WTC11 (cell line): ENCODE measurements around the gene NUMBL. TPM values are rescaled to one million over a fixed set of nuclear protein-coding genes. Genes with fewer than 3 reads are reported as not detected.

Source experiments
- ATAC-seq: fragments of 200-7000 bp; cut with Tn5 transposase; 2 replicates; pipeline ENCODE4 v1.10.0; 2021; ENCODE audit warnings: mild to moderate bottlenecking, moderate library complexity
- CTCF ChIA-PET: fragments of 300-600 bp; sonication (Branson Sonifier 250); formaldehyde crosslinking; loops from one replicate; lab custom pipeline; 2021; ENCODE audit warnings: antibody characterized with exemption; lab: Charles Lee
- POLR2A ChIA-PET: fragments of 350-600 bp; sonication (Branson Sonifier 250); formaldehyde crosslinking; loops from one replicate; lab custom pipeline; 2021; ENCODE audit warnings: antibody characterized with exemption; lab: Charles Lee
- DNase-seq: peaks from one replicate; pipeline ENCODE4 v3.0.0; 2021; ENCODE audit warnings: low spot score
- H3K27ac Mint-ChIP-seq: 2 replicates; pipeline ENCODE4 v1.8.0; 2021; ENCODE audit warnings: mixed read lengths
- H3K27me3 Mint-ChIP-seq: 2 replicates; pipeline ENCODE4 v1.8.0; 2021; ENCODE audit warnings: low read depth, mild to moderate bottlenecking, moderate library complexity, mixed read lengths
- H3K36me3 Mint-ChIP-seq: 2 replicates; pipeline ENCODE4 v1.8.0; 2021; ENCODE audit warnings: mixed read lengths
- H3K4me1 Mint-ChIP-seq: 2 replicates; pipeline ENCODE4 v1.8.0; 2022; ENCODE audit warnings: mixed read lengths
- H3K4me3 Mint-ChIP-seq: 2 replicates; pipeline ENCODE4 v1.8.0; 2021; ENCODE audit warnings: mild to moderate bottlenecking, moderate library complexity, mixed read lengths
- H3K9me3 Mint-ChIP-seq: 2 replicates; pipeline ENCODE4 v1.8.0; 2021; ENCODE audit warnings: mixed read lengths
- ATF1 ChIP-seq: sonication (generic); formaldehyde crosslinking; IDR thresholded peaks from 2 replicates; pipeline ENCODE4 v1.8.1; 2023; ENCODE audit warnings: mild to moderate bottlenecking, moderate library complexity, missing genetic modification reagents
- CREB1 ChIP-seq: sonication (generic); formaldehyde crosslinking; IDR thresholded peaks from 2 replicates; pipeline ENCODE4 v1.8.0; 2023; ENCODE audit warnings: mild to moderate bottlenecking, missing genetic modification reagents
- CREM ChIP-seq: sonication (generic); formaldehyde crosslinking; IDR thresholded peaks from 2 replicates; pipeline ENCODE4 v1.8.1; 2022; ENCODE audit warnings: mild to moderate bottlenecking, missing genetic modification reagents, moderate library complexity
- EMX1 ChIP-seq: fragments of 250-450 bp; sonication (Bioruptor Pico); IDR thresholded peaks from 2 replicates; pipeline ENCODE4 v1.8.0; 2021; ENCODE audit warnings: mild to moderate bottlenecking
- FOXK1 ChIP-seq: sonication (generic); formaldehyde crosslinking; IDR thresholded peaks from 2 replicates; pipeline ENCODE4 v1.8.0; 2022; ENCODE audit warnings: mild to moderate bottlenecking, moderate library complexity, missing genetic modification reagents
- NR2C2 ChIP-seq: sonication (generic); formaldehyde crosslinking; IDR thresholded peaks from 2 replicates; pipeline ENCODE4 v1.8.0; 2022; ENCODE audit warnings: mild to moderate bottlenecking, missing genetic modification reagents
- PRRX2 ChIP-seq: fragments of 250-450 bp; sonication (Bioruptor Pico); IDR thresholded peaks from 2 replicates; pipeline ENCODE4 v1.8.0; 2021; ENCODE audit warnings: mild to moderate bottlenecking
- RELA ChIP-seq: sonication (generic); formaldehyde crosslinking; IDR thresholded peaks from 2 replicates; pipeline ENCODE4 v1.8.1; 2022; ENCODE audit warnings: missing genetic modification reagents, mild to moderate bottlenecking, borderline replicate concordance
- RORB ChIP-seq: fragments of 250-450 bp; sonication (Bioruptor Pico); IDR thresholded peaks from 2 replicates; pipeline ENCODE4 v1.9.0; 2021; ENCODE audit warnings: mild to moderate bottlenecking
- TCF7 ChIP-seq: sonication (generic); formaldehyde crosslinking; IDR thresholded peaks from 2 replicates; pipeline ENCODE4 v1.8.0; 2022; ENCODE audit warnings: mild to moderate bottlenecking, low read depth, missing genetic modification reagents, moderate library complexity
- ZNF121 ChIP-seq: sonication (generic); formaldehyde crosslinking; IDR thresholded peaks from 2 replicates; pipeline ENCODE4 v1.8.0; 2023; ENCODE audit warnings: missing genetic modification reagents
- ZNF219 ChIP-seq: sonication (generic); formaldehyde crosslinking; IDR thresholded peaks from 2 replicates; pipeline ENCODE4 v1.8.0; 2023; ENCODE audit warnings: missing genetic modification reagents, mild to moderate bottlenecking, borderline replicate concordance
- ZNF396 ChIP-seq: fragments of 250-450 bp; sonication (Bioruptor Pico); IDR thresholded peaks from 2 replicates; pipeline ENCODE4 v1.8.0; 2021; ENCODE audit warnings: mild to moderate bottlenecking, moderate library complexity, borderline replicate concordance
- total RNA-seq: library from RNA; stranded (reverse); gene quantifications from 3 replicates; pipeline ENCODE4 v1.2.3, GENCODE V29; 2021
- TF ChIP-seq, protein P1 (sequence below): fragments of 250-450 bp; sonication (Bioruptor Pico); IDR thresholded peaks from 2 replicates; pipeline ENCODE4 v1.9.0; 2021; ENCODE audit warnings: mild to moderate bottlenecking, borderline replicate concordance
- TF ChIP-seq, protein P2 (sequence below): sonication (generic); formaldehyde crosslinking; IDR thresholded peaks from 2 replicates; pipeline ENCODE4 v1.8.1; 2022; ENCODE audit warnings: missing genetic modification reagents, borderline replicate concordance
- TF ChIP-seq, protein P3 (sequence below): sonication (generic); formaldehyde crosslinking; IDR thresholded peaks from 2 replicates; pipeline ENCODE4 v1.8.0; 2022; ENCODE audit warnings: mild to moderate bottlenecking, missing genetic modification reagents
- TF ChIP-seq, protein P4 (sequence below): sonication (generic); formaldehyde crosslinking; IDR thresholded peaks from 2 replicates; pipeline ENCODE4 v1.8.0; 2023; ENCODE audit warnings: missing genetic modification reagents
- TF ChIP-seq, protein P5 (sequence below): fragments of 200-600 bp; IDR thresholded peaks from 2 replicates; pipeline ENCODE4 v1.8.0; 2022; ENCODE audit warnings: antibody characterized with exemption
- TF ChIP-seq, protein P6 (sequence below): fragments of 250-450 bp; sonication (Bioruptor Pico); IDR thresholded peaks from 2 replicates; pipeline ENCODE4 v1.9.0; 2021; ENCODE audit warnings: mild to moderate bottlenecking
- TF ChIP-seq, protein P7 (sequence below): sonication (generic); formaldehyde crosslinking; IDR thresholded peaks from 2 replicates; pipeline ENCODE4 v1.8.1; 2022; ENCODE audit warnings: mild to moderate bottlenecking, moderate library complexity, missing genetic modification reagents

Gene NUMBL
- total RNA-seq, 1 experiment from 2014 or later: 30.3 TPM

DNA sequence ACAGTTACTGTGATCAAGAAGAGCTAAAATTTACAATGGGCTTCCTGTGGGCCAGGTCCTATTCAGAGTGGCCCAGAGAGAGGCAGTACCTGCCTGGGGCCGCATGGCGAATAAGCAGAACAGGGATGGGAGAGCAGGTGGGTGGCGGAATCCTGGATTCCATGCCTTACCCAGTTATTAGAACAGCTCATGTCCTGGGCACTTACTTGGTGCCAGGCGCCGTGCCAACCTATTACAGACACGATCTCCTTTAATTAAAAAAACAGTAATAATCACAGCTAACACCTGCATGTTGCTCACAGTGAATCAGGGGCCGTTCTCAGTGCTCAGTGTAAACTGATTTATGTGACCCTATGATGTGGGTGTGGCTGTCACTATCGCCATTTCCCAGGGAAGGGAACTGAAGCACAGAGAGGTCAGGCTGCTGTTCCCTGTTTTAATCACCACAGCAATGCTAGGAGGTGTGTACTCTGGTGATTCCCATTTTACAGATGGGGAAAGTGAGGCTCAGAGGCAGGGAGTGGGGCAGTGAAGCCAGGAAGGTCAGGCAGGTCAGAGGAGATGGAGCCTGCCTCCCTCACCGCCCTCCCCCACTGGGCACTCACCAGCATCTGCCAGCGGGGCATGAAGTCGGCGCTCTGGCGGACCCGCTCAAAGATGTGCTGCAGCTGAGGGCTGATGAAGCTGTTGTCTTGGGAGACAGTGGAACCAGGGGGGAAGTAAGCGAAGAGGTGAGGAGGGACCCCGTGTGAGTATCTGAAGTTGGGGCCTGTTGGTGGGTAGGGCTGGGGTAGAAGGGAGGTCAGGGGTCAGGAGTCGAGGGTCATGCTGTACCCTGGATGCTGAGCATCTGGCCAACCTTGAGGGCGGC lies 14.3 kb upstream of the NUMBL start (continued):
- TF ChIP-seq, protein P1, sequence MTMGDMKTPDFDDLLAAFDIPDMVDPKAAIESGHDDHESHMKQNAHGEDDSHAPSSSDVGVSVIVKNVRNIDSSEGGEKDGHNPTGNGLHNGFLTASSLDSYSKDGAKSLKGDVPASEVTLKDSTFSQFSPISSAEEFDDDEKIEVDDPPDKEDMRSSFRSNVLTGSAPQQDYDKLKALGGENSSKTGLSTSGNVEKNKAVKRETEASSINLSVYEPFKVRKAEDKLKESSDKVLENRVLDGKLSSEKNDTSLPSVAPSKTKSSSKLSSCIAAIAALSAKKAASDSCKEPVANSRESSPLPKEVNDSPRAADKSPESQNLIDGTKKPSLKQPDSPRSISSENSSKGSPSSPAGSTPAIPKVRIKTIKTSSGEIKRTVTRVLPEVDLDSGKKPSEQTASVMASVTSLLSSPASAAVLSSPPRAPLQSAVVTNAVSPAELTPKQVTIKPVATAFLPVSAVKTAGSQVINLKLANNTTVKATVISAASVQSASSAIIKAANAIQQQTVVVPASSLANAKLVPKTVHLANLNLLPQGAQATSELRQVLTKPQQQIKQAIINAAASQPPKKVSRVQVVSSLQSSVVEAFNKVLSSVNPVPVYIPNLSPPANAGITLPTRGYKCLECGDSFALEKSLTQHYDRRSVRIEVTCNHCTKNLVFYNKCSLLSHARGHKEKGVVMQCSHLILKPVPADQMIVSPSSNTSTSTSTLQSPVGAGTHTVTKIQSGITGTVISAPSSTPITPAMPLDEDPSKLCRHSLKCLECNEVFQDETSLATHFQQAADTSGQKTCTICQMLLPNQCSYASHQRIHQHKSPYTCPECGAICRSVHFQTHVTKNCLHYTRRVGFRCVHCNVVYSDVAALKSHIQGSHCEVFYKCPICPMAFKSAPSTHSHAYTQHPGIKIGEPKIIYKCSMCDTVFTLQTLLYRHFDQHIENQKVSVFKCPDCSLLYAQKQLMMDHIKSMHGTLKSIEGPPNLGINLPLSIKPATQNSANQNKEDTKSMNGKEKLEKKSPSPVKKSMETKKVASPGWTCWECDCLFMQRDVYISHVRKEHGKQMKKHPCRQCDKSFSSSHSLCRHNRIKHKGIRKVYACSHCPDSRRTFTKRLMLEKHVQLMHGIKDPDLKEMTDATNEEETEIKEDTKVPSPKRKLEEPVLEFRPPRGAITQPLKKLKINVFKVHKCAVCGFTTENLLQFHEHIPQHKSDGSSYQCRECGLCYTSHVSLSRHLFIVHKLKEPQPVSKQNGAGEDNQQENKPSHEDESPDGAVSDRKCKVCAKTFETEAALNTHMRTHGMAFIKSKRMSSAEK (CRISPR knock-in tag): no peak
- TF ChIP-seq, protein P2, sequence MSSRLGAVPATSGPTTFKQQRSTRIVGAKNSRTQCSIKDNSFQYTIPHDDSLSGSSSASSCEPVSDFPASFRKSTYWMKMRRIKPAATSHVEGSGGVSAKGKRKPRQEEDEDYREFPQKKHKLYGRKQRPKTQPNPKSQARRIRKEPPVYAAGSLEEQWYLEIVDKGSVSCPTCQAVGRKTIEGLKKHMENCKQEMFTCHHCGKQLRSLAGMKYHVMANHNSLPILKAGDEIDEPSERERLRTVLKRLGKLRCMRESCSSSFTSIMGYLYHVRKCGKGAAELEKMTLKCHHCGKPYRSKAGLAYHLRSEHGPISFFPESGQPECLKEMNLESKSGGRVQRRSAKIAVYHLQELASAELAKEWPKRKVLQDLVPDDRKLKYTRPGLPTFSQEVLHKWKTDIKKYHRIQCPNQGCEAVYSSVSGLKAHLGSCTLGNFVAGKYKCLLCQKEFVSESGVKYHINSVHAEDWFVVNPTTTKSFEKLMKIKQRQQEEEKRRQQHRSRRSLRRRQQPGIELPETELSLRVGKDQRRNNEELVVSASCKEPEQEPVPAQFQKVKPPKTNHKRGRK (CRISPR knock-in tag): no peak
- TF ChIP-seq FOXK1: no peak
- TF ChIP-seq ZNF121 (CRISPR knock-in tag): no peak
- TF ChIP-seq EMX1 (CRISPR knock-in tag): no peak
- TF ChIP-seq RORB (CRISPR knock-in tag): no peak
- TF ChIP-seq ZNF219 (CRISPR knock-in tag): no peak
- TF ChIP-seq ZNF396 (CRISPR knock-in tag): no peak
- no peak for TF ChIP-seq NR2C2 (CRISPR knock-in tag)
- TF ChIP-seq, protein P3, sequence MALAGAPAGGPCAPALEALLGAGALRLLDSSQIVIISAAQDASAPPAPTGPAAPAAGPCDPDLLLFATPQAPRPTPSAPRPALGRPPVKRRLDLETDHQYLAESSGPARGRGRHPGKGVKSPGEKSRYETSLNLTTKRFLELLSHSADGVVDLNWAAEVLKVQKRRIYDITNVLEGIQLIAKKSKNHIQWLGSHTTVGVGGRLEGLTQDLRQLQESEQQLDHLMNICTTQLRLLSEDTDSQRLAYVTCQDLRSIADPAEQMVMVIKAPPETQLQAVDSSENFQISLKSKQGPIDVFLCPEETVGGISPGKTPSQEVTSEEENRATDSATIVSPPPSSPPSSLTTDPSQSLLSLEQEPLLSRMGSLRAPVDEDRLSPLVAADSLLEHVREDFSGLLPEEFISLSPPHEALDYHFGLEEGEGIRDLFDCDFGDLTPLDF (CRISPR knock-in tag): no peak
- TF ChIP-seq CREM (CRISPR knock-in tag): no peak

DNA sequence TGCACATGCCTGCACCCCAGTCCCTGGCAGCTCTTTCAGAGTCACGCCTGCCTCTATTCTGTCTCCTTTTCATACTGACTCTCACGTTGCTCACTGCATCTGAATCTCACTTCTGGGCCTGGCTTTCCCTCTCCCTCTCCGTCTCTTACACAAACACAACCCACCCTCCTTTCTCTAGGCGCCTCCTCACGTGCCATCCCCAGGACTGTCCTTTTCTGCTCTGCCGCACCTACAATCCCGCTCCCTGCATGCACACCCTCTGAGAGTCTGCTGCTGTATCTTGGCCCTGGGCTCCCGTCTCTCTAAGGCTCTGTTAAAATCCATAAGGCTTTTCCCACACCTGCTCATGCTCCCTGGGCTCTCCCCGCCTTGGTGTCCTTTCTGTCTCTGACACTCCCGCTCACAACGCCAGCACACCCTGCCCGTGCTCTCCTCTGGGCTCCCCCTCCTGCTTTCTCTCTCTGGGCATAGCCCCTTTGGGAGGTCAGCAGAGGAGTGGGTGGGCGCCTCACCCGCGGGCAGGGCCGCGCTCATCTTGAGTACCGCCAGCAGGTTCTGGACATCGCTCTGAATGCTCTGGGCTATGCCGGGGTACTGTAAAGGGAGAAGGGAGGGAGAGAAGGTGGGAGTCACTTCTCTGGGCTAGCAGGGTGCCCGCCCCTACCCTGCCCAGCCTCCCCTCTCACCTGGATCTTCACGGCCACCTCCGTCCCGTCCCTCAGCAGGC lies 12.7 kb upstream of the NUMBL start:
- no peaks in the 10 kb centered on the region for H3K9me3 Mint-ChIP-seq
- no peak for DNase-seq
- no peaks in the 10 kb centered on the region for H3K27me3 Mint-ChIP-seq
- H3K4me1 Mint-ChIP-seq: peaks cover 8% of the 10 kb centered on the region; the same call in 1 of the 2 replicates
- ATAC-seq: no peak; the same call in 1 of the 2 replicates
- peak overlapping the region; percentile 68 for H3K27ac Mint-ChIP-seq
- peaks cover 40% of the 10 kb centered on the region for H3K36me3 Mint-ChIP-seq
- CTCF ChIA-PET: interaction anchor here (0.6 to 1.7 kb wide), 21 partner anchors 11 to 460 kb away, joined by 3 to 55 read pairs (median 5); partner anchors contain the start of genes ACTMAP, COQ8B, ITPKC and NUMBL
- H3K4me3 Mint-ChIP-seq: no peak overlapping the region
- POLR2A ChIA-PET: interaction anchor here (1.1 kb wide), 1 partner anchor 736 kb away, joined by 3 read pairs; no protein-coding TSS in a partner anchor
- TF ChIP-seq CREB1 (CRISPR knock-in tag) (no peak), PRRX2 (CRISPR knock-in tag) (no peak), ATF1 (CRISPR knock-in tag) (no peak), EMX1 (CRISPR knock-in tag) (no peak), TCF7 (CRISPR knock-in tag) (no peak), NR2C2 (CRISPR knock-in tag) (no peak), CREM (CRISPR knock-in tag) (no peak), RELA (CRISPR knock-in tag) (no peak)
- TF ChIP-seq, protein P4, sequence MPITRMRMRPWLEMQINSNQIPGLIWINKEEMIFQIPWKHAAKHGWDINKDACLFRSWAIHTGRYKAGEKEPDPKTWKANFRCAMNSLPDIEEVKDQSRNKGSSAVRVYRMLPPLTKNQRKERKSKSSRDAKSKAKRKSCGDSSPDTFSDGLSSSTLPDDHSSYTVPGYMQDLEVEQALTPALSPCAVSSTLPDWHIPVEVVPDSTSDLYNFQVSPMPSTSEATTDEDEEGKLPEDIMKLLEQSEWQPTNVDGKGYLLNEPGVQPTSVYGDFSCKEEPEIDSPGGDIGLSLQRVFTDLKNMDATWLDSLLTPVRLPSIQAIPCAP (CRISPR knock-in tag): no peak
- TF ChIP-seq, protein P5, sequence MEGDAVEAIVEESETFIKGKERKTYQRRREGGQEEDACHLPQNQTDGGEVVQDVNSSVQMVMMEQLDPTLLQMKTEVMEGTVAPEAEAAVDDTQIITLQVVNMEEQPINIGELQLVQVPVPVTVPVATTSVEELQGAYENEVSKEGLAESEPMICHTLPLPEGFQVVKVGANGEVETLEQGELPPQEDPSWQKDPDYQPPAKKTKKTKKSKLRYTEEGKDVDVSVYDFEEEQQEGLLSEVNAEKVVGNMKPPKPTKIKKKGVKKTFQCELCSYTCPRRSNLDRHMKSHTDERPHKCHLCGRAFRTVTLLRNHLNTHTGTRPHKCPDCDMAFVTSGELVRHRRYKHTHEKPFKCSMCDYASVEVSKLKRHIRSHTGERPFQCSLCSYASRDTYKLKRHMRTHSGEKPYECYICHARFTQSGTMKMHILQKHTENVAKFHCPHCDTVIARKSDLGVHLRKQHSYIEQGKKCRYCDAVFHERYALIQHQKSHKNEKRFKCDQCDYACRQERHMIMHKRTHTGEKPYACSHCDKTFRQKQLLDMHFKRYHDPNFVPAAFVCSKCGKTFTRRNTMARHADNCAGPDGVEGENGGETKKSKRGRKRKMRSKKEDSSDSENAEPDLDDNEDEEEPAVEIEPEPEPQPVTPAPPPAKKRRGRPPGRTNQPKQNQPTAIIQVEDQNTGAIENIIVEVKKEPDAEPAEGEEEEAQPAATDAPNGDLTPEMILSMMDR: no peak
- TF ChIP-seq, protein P6, sequence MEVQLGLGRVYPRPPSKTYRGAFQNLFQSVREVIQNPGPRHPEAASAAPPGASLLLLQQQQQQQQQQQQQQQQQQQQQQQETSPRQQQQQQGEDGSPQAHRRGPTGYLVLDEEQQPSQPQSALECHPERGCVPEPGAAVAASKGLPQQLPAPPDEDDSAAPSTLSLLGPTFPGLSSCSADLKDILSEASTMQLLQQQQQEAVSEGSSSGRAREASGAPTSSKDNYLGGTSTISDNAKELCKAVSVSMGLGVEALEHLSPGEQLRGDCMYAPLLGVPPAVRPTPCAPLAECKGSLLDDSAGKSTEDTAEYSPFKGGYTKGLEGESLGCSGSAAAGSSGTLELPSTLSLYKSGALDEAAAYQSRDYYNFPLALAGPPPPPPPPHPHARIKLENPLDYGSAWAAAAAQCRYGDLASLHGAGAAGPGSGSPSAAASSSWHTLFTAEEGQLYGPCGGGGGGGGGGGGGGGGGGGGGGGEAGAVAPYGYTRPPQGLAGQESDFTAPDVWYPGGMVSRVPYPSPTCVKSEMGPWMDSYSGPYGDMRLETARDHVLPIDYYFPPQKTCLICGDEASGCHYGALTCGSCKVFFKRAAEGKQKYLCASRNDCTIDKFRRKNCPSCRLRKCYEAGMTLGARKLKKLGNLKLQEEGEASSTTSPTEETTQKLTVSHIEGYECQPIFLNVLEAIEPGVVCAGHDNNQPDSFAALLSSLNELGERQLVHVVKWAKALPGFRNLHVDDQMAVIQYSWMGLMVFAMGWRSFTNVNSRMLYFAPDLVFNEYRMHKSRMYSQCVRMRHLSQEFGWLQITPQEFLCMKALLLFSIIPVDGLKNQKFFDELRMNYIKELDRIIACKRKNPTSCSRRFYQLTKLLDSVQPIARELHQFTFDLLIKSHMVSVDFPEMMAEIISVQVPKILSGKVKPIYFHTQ (CRISPR knock-in tag): no peak
- TF ChIP-seq, protein P7, sequence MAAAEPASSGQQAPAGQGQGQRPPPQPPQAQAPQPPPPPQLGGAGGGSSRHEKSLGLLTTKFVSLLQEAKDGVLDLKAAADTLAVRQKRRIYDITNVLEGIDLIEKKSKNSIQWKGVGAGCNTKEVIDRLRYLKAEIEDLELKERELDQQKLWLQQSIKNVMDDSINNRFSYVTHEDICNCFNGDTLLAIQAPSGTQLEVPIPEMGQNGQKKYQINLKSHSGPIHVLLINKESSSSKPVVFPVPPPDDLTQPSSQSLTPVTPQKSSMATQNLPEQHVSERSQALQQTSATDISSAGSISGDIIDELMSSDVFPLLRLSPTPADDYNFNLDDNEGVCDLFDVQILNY: no peak
